GM23338 (cell line): ENCODE data around the gene NEUROG3.

Source experiments
- CREB1 ChIP-seq: fragments of 250-450 bp; sonication (Bioruptor Pico); IDR thresholded peaks from 2 replicates; pipeline ENCODE4 v1.5.0; 2020; ENCODE audit warnings: low read depth, mild to moderate bottlenecking, moderate library complexity
- EZH2 ChIP-seq: fragments of 200-600 bp; sonication (generic); IDR thresholded peaks from one replicate; pipeline ENCODE4 v1.8.0; 2017; ENCODE audit warnings: antibody characterized with exemption, mild to moderate bottlenecking, low read depth; ENCODE audit not compliant: unreplicated experiment
- EZH2phosphoT487 ChIP-seq: fragments of 200-600 bp; sonication (generic); IDR thresholded peaks from one replicate; pipeline ENCODE4 v1.8.1; 2018; ENCODE audit warnings: antibody characterized with exemption; ENCODE audit not compliant: unreplicated experiment
- JUNB ChIP-seq: IDR thresholded peaks from one replicate; pipeline ENCODE4 v1.6.1; 2016; ENCODE audit warnings: antibody characterized with exemption; ENCODE audit not compliant: unreplicated experiment
- NANOG ChIP-seq: IDR thresholded peaks from 2 replicates; pipeline ENCODE4 v1.6.1; 2016; ENCODE audit warnings: antibody characterized with exemption, borderline replicate concordance
- POLR2AphosphoS5 ChIP-seq: IDR thresholded peaks from 2 replicates; pipeline ENCODE4 v1.6.1; 2016; ENCODE audit warnings: antibody characterized with exemption, low read depth
- STAT1 ChIP-seq: IDR thresholded peaks from one replicate; pipeline ENCODE4 v1.6.1; 2016; ENCODE audit warnings: antibody characterized with exemption; ENCODE audit not compliant: unreplicated experiment
- ZNF114 ChIP-seq: fragments of 250-450 bp; sonication (Bioruptor Pico); IDR thresholded peaks from 2 replicates; pipeline ENCODE4 v1.5.0; 2020; ENCODE audit warnings: mild to moderate bottlenecking, moderate library complexity
- ZNF331 ChIP-seq: fragments of 250-450 bp; sonication (Bioruptor Pico); IDR thresholded peaks from 2 replicates; pipeline ENCODE4 v1.5.0; 2020; ENCODE audit warnings: low read depth, mild to moderate bottlenecking, moderate library complexity
- ZNF462 ChIP-seq: fragments of 250-450 bp; sonication (Bioruptor Pico); IDR thresholded peaks from 2 replicates; pipeline ENCODE4 v1.5.0; 2020; ENCODE audit warnings: mild to moderate bottlenecking, moderate library complexity
- TF ChIP-seq, protein P1 (sequence below), 2 experiments: fragments of 200-600 bp in 1 of 2; sonication (generic) in 1 of 2; conservative IDR thresholded peaks; 2 replicates each; pipeline versions ENCODE4 v1.5.1 to v1.6.1; 2016 to 2017; ENCODE audit warnings: antibody characterized with exemption in 2 of 2, low read depth in 2 of 2, mild to moderate bottlenecking in 2 of 2, moderate library complexity in 1 of 2
- TF ChIP-seq, protein P2 (sequence below): IDR thresholded peaks from 2 replicates; pipeline ENCODE4 v1.6.1; 2016; ENCODE audit warnings: antibody characterized with exemption
- TF ChIP-seq, protein P3 (sequence below): IDR thresholded peaks from one replicate; pipeline ENCODE4 v1.6.1; 2018; ENCODE audit warnings: antibody characterized with exemption; ENCODE audit not compliant: unreplicated experiment

- TF ChIP-seq, protein P1, sequence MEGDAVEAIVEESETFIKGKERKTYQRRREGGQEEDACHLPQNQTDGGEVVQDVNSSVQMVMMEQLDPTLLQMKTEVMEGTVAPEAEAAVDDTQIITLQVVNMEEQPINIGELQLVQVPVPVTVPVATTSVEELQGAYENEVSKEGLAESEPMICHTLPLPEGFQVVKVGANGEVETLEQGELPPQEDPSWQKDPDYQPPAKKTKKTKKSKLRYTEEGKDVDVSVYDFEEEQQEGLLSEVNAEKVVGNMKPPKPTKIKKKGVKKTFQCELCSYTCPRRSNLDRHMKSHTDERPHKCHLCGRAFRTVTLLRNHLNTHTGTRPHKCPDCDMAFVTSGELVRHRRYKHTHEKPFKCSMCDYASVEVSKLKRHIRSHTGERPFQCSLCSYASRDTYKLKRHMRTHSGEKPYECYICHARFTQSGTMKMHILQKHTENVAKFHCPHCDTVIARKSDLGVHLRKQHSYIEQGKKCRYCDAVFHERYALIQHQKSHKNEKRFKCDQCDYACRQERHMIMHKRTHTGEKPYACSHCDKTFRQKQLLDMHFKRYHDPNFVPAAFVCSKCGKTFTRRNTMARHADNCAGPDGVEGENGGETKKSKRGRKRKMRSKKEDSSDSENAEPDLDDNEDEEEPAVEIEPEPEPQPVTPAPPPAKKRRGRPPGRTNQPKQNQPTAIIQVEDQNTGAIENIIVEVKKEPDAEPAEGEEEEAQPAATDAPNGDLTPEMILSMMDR (conservative IDR thresholded peaks at IDR 0.05; ENCODE audit: low read depth in 2 of 2) = no peak
- TF ChIP-seq EZH2 (no peak), ZNF114 (CRISPR knock-in tag) (no peak), JUNB (no peak), POLR2AphosphoS5 (peak; percentile 32; the same call in 1 of the 2 replicates), ZNF331 (CRISPR knock-in tag) (no peak), CREB1 (CRISPR knock-in tag) (no peak), EZH2phosphoT487 (no peak), STAT1 (no peak), ZNF462 (CRISPR knock-in tag) (no peak), NANOG (no peak)
- TF ChIP-seq, protein P2, sequence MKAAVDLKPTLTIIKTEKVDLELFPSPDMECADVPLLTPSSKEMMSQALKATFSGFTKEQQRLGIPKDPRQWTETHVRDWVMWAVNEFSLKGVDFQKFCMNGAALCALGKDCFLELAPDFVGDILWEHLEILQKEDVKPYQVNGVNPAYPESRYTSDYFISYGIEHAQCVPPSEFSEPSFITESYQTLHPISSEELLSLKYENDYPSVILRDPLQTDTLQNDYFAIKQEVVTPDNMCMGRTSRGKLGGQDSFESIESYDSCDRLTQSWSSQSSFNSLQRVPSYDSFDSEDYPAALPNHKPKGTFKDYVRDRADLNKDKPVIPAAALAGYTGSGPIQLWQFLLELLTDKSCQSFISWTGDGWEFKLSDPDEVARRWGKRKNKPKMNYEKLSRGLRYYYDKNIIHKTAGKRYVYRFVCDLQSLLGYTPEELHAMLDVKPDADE = peak; percentile 46; the same call in 1 of the 2 replicates
- TF ChIP-seq, protein P3, sequence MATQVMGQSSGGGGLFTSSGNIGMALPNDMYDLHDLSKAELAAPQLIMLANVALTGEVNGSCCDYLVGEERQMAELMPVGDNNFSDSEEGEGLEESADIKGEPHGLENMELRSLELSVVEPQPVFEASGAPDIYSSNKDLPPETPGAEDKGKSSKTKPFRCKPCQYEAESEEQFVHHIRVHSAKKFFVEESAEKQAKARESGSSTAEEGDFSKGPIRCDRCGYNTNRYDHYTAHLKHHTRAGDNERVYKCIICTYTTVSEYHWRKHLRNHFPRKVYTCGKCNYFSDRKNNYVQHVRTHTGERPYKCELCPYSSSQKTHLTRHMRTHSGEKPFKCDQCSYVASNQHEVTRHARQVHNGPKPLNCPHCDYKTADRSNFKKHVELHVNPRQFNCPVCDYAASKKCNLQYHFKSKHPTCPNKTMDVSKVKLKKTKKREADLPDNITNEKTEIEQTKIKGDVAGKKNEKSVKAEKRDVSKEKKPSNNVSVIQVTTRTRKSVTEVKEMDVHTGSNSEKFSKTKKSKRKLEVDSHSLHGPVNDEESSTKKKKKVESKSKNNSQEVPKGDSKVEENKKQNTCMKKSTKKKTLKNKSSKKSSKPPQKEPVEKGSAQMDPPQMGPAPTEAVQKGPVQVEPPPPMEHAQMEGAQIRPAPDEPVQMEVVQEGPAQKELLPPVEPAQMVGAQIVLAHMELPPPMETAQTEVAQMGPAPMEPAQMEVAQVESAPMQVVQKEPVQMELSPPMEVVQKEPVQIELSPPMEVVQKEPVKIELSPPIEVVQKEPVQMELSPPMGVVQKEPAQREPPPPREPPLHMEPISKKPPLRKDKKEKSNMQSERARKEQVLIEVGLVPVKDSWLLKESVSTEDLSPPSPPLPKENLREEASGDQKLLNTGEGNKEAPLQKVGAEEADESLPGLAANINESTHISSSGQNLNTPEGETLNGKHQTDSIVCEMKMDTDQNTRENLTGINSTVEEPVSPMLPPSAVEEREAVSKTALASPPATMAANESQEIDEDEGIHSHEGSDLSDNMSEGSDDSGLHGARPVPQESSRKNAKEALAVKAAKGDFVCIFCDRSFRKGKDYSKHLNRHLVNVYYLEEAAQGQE = no peak
Measured at GRCh38 chr10:69574571-69574978, 1.4 kb upstream of the NEUROG3 start.
